Activated B cell treated with CpG ODN at 0.5 μM for 24 hours (primary cell): ENCODE measurements around the gene POR. TPM values are rescaled to one million over a fixed set of nuclear protein-coding genes. Genes with fewer than 3 reads are reported as not detected.

Experiments used
- ATAC-seq: fragments of 200-7000 bp; cut with Tn5 transposase; one replicate; pipeline ENCODE4 v1.10.0; 2021; ENCODE audit warnings: low read depth, mild to moderate bottlenecking, moderate library complexity
- CTCF ChIA-PET: fragments of 350-600 bp; sonication (Branson Sonifier 250); formaldehyde crosslinking; loops from one replicate; lab custom pipeline; 2021; ENCODE audit warnings: antibody characterized with exemption; lab: Charles Lee
- POLR2A ChIA-PET: fragments of 350-600 bp; sonication (Branson Sonifier 250); formaldehyde crosslinking; loops from one replicate; lab custom pipeline; 2021; ENCODE audit warnings: antibody characterized with exemption; lab: Charles Lee
- DNase-seq: peaks from one replicate; pipeline ENCODE4 v3.0.0; 2022
- H3K27ac Mint-ChIP-seq: one replicate; pipeline ENCODE4 v1.8.0; 2020; ENCODE audit warnings: mixed read lengths
- H3K27me3 Mint-ChIP-seq: one replicate; pipeline ENCODE4 v1.8.0; 2021; ENCODE audit warnings: mixed read lengths
- H3K36me3 Mint-ChIP-seq: one replicate; pipeline ENCODE4 v1.8.0; 2021; ENCODE audit warnings: low read depth, mixed read lengths
- H3K4me1 Mint-ChIP-seq: one replicate; pipeline ENCODE4 v1.8.0; 2021; ENCODE audit warnings: mixed read lengths
- H3K4me3 Mint-ChIP-seq: one replicate; pipeline ENCODE4 v1.8.0; 2020; ENCODE audit warnings: mild to moderate bottlenecking, mixed read lengths
- H3K9me3 Mint-ChIP-seq: one replicate; pipeline ENCODE4 v1.8.0; 2020; ENCODE audit warnings: mixed read lengths
- intact Hi-C: fragments of 100-400 bp; cut with micrococcal nuclease; formaldehyde crosslinking; loops from one replicate; pipeline ENCODE4 v1.15.1; 2024
- total RNA-seq: library from RNA; stranded (reverse); gene quantifications from 2 replicates; pipeline ENCODE4 v1.2.3, GENCODE V29; 2022
- TF ChIP-seq, protein P1 (sequence below): fragments of 200-600 bp; IDR thresholded peaks from one replicate; pipeline ENCODE4 v1.8.0; 2022; ENCODE audit warnings: antibody characterized with exemption, mild to moderate bottlenecking

The POR gene
- total RNA-seq, 1 donor from 2014 or later, result 63.5 TPM

DNA sequence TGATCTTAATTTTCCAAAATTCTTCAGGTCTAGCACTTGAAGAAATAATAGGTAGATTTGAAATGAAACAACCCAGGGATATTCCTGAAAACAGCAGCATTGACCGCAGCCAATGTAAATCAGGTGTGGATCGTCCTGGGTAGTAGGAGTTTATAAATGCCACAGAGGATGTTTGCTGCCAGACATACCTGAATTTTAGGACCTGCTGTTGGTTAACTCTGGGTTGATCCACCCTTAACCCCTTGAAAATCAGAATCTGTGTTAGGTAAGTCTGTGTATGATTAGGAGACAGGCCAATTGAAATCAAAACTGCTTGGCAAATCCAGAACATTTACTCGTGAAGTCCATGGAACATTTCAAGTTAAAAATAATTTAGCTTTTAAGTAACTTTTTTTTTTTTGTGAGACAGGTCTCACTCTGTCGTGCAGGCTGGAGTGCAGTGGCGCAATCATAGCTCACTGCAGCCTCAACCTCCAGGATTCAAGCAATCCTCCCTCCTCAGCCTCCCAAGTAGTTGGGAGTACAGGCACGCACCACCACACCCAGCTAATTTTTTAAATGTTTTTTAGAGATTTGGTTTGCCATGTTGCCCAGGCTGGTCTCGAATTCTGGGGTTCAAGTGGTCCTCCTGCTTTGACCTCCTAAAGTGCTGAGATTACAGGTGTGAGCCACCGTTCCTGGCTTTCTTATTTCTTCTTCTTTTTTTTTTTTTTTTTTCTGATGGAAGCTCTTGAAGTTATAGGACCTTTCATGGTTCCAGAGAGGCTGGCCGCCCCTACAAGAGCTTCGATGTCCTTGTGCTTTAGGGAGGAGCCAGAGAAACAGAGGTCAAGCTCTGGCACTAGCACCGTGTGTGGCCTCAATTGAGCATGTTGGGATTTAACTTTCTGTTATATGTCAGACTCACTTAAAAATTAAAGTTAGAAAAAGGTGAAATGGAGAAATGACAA lies 2.0 kb downstream of the POR start:
- POLR2A ChIA-PET, result interaction anchor here (0.6 to 4.3 kb wide), 4 partner anchors 39 to 103 kb away, joined by 4 to 38 read pairs (median 6); partner anchors contain the start of gene RHBDD2
- TF ChIP-seq, protein P1, sequence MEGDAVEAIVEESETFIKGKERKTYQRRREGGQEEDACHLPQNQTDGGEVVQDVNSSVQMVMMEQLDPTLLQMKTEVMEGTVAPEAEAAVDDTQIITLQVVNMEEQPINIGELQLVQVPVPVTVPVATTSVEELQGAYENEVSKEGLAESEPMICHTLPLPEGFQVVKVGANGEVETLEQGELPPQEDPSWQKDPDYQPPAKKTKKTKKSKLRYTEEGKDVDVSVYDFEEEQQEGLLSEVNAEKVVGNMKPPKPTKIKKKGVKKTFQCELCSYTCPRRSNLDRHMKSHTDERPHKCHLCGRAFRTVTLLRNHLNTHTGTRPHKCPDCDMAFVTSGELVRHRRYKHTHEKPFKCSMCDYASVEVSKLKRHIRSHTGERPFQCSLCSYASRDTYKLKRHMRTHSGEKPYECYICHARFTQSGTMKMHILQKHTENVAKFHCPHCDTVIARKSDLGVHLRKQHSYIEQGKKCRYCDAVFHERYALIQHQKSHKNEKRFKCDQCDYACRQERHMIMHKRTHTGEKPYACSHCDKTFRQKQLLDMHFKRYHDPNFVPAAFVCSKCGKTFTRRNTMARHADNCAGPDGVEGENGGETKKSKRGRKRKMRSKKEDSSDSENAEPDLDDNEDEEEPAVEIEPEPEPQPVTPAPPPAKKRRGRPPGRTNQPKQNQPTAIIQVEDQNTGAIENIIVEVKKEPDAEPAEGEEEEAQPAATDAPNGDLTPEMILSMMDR, result no peak
- CTCF ChIA-PET, result no interaction called here
- Mint-ChIP-seq H3K9me3 (no peaks in the 10 kb centered on the region), H3K27ac (no peak overlapping the region), H3K27me3 (no peaks in the 10 kb centered on the region), H3K36me3 (peaks cover 15% of the 10 kb centered on the region), H3K4me3 (peak overlapping the region; percentile 90), H3K4me1 (peaks cover 37% of the 10 kb centered on the region)
- ATAC-seq (no peak), DNase-seq (no peak)
- intact Hi-C loops, result loop anchor here (10.0 kb wide), 2 partner anchors 438 to 1742 kb away; partner anchors contain the start of genes EIF4H and YWHAG

DNA sequence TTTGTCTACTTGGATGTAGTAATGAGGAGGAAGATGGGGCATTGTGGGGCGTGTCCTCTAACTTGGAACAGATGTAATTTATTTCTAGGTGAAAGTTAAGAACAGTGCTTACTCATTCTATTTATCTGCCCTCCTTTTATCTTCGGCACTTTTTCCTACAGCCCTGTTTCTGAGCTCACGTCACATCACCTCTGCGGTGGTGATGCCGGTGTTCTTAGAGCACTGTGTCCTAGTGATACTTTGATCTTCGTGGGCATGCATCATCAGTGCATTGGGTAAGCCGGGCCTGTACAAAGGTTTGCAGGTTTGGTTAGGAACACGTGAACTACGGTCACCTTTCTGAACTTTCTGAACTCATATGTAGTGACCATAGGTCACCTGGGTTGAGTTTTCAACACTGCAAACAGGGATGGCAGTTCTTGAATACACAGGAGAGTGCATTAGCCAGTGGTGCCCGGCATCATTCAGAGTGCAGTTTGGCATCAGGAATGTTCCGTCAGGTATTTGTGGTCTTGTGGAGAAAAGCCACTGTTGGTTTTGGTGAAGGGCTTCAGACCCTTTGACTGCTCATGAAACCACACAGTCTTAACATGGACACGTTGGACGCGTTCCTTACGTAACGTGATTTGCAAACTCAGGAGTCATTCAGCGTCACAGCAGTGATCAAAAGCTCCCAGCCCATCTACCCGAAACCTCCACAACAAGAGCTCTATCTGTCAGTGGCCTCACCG lies 5.6 kb downstream of the POR start:
- CTCF ChIA-PET, result no interaction called here
- intact Hi-C loops, result no loop called here
- H3K4me1 Mint-ChIP-seq, result peaks cover 40% of the 10 kb centered on the region
- no peaks in the 10 kb centered on the region for H3K9me3 Mint-ChIP-seq
- H3K4me3 Mint-ChIP-seq, result no peak overlapping the region
- POLR2A ChIA-PET, result no interaction called here
- ATAC-seq (no peak), DNase-seq (no peak)
- H3K27ac Mint-ChIP-seq, result no peak overlapping the region
- TF ChIP-seq, protein P1, result no peak
- peaks cover 23% of the 10 kb centered on the region for H3K36me3 Mint-ChIP-seq
- H3K27me3 Mint-ChIP-seq, result no peaks in the 10 kb centered on the region

DNA sequence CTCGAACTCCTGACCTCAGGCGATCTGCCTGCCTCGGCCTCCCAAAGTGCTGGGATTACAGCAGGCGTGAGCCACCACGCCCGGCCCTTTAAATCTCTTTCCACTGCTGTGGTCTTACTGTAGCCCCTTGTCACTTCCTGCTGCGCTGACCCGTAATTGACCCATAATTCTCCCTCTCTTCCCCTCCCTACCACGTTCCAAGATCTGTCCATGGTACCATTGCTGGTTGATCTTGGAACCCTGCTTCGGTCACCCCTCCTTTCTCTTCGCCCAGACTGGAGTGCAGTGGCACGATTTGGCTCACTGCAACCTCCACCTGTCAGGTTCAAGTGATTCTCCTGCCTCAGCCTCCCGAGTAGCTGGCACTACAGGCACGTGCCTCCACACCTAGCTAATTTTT lies 6.5 kb downstream of the POR start:
- DNase-seq (no peak), ATAC-seq (no peak)
- Mint-ChIP-seq H3K27me3 (no peaks in the 10 kb centered on the region), H3K4me1 (peaks cover 31% of the 10 kb centered on the region), H3K27ac (no peak overlapping the region), H3K9me3 (no peaks in the 10 kb centered on the region), H3K4me3 (no peak overlapping the region), H3K36me3 (peaks cover 24% of the 10 kb centered on the region)
- POLR2A ChIA-PET, result interaction anchor here (0.6 kb wide), 3 partner anchors 180 to 1632 kb away, joined by 3 to 5 read pairs (median 4); partner anchors contain the start of gene CLIP2
- CTCF ChIA-PET, result no interaction called here
- TF ChIP-seq, protein P1, result no peak
- intact Hi-C loops, result no loop called here

DNA sequence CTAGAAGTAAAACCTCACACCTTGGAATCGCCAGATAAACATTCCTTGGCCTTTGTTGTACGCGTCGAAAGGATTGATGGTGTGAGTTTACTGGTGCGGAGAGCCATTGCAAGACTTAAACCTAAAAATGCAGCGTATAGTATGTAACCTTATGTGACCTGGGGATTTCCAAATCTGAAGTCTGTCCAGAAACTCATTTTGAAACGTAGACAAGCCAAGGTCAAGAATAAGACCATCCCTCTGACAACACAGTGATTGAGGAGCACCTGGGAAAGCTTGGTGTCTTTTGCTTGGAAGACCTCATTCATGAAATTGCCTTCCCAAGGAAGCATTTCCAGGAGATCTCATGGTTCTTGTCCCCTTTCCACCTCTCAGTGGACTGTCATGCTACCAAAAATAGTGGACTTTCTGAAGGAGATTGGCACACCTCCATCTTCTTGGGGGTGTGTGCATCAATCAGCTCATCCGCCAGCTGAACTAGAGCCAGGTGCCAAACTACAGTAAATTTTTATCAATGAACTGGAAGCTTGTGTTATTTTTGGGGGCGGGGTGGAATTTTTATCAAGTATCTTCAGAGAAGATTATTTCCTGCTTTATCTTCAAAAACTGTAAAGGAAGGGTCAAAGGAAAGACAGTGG lies 8.1 kb downstream of the POR start:
- POLR2A ChIA-PET, result interaction anchor here (0.7 kb wide), 1 partner anchor 148 kb away, joined by 3 read pairs; no protein-coding TSS in a partner anchor

More for the DNA sequence above, 8.1 kb downstream of the POR start:
- TF ChIP-seq, protein P1, result no peak
- Mint-ChIP-seq H3K36me3 (peaks cover 24% of the 10 kb centered on the region), H3K27ac (no peak overlapping the region), H3K4me3 (no peak overlapping the region), H3K27me3 (no peaks in the 10 kb centered on the region), H3K9me3 (no peaks in the 10 kb centered on the region), H3K4me1 (peaks cover 28% of the 10 kb centered on the region)
- ATAC-seq (no peak), DNase-seq (no peak)
- intact Hi-C loops, result no loop called here
- CTCF ChIA-PET, result no interaction called here
